Gastrocnemius medialis (tissue), 4 donors: ENCODE data around the gene TMEM238.

Experiments
- CTCF ChIP-seq, 5 experiments: fragments of 450-650 bp in 3 of 5; fragments of 200-600 bp in 2 of 5; sonication (generic) in 2 of 5; IDR thresholded peaks in 4 of 5; conservative IDR thresholded peaks in 1 of 5; 1 replicate in 4 of 5; 2 replicates in 1 of 5; pipeline ENCODE4 v1.5.1; 2016 to 2019; ENCODE audit warnings: antibody characterized with exemption in 5 of 5, mild to moderate bottlenecking in 3 of 5, moderate library complexity in 3 of 5
- POLR2A ChIP-seq, 2 donors: fragments of 450-650 bp; IDR thresholded peaks; one replicate each; pipeline ENCODE4 v1.6.1; 2017; ENCODE audit warnings: antibody characterized with exemption in 2 of 2, mild to moderate bottlenecking in 2 of 2, moderate library complexity in 2 of 2

DNA sequence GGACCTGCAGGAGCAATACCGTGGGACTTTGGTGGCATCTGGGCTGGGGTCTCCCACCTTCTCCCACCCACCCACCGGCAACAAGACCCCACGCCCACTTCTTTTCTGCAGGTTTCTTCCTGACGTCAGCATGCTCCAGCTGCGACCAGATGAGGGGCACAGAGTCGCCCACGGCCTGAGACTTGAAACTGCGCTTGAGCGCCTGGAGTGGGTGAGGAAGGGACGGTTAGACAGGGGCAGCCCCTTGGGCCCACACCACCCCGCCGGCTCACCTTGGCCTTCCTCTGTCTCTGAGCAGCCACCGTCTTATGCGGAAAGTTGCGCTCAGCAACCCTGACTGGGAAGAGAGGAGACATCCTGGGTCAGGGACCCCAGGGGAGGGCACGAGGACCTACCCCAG is 23.2 kb downstream of the TMEM238 start:
- TF ChIP-seq POLR2A (IDR thresholded peaks at IDR 0.05) (no peak), CTCF (IDR thresholded peaks at IDR 0.05 in 4 of 5, conservative IDR thresholded peaks at IDR 0.05 in 1 of 5) (no peak)
